GM20431 (cell line): Measurements from ENCODE around the gene FOSB.

Experiments used
- in situ Hi-C: fragments of 300-500 bp; cut with MseI, MboI; formaldehyde crosslinking; loops from one replicate; pipeline ENCODE4 v1.15.0; 2020; ENCODE audit warnings: low sequenced_read_pairs; ENCODE audit not compliant: unreplicated experiment

Gene FOSB

DNA sequence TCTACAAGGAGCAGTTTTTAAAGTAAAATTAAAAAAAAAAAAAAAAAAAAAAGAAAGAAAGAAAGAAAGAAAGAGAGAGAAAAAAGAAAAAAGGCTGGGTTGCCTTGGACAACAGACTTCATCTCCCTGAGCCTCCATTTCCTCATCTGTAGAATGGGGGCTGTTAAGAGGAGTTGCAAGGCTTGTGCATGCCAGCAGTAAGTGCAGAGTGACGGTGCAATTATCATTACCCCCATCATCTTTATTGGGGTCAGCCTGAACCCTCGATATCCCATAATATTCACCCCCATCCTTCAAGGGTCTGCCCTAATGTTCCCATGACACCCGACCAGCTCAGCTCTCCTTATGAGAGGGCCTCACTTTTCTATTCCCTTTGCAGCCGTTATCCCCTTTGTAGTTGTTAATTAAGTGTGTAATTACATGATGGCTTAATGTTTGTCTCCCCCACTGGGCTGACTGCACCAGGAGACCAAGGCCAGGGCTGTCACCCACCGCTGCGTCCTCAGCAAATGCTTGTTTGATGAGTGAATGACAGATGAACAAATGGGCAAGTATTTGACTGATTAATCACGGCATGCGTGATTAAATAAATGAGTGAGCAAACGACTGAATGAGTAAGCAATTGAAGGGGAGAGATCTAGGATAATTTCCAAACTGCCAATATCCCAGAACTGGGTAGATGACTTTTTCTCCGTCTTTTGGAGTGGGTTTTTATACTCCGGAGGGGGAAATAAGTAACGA, 10.1 kb downstream of the FOSB start:
- in situ Hi-C loops: no loop called here

DNA sequence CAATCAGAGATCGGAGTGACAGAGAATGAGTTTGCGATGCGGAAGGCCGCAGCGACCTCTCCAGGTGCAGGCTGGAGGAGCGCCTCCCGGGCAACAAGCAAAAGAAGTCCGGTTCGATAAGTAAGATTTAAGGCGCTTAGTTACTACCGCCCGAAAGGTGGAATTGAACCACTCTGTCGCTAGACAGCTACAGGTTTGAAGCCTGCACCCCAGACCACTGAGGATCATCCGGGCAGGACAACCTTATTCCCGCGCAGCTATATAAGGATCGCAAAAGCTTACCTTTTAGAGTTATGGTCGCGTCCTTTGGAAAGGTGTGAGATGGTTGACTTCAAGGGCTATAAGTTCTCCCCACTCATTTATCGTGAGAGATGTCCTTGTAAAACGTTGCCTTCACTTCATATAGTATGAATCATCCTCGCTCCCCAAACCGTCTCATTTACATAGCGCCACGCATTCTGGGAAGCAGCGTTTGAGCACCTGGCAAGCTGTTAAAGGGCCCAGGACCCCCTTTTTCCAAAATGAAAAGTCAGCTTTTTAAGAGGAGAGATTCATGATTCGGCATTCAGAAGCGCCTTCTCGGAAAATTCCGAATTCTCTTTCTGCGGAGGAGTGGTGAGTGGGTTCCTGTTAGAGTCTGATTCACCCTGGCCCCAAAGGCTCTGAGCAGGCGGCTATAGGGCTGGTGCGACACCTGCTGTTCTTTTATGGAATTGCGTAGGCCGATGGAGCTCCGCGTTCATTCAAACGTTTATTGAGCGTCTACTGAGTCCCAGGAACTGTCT, 10.8 kb downstream of the FOSB start:
- in situ Hi-C loops: no loop called here

DNA sequence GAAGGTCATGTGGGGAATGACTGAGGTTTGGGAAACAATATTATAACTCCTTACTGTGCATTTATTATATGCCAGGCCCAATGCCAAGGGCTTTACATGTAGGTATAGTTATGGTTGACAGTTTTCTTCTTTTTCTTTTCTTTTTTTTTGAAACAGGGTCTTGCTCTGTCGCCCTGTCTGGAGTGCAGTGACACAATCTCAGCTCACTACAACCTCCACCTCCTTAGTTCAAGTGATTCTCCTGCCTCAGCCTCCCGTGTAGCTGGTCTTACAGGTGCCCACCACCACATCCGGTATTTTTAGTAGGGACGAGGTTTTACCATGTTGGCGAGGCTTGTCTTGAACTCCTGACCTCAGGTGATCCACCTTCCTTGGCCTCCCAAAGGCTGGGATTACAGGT, 15.2 kb downstream of the FOSB start:
- in situ Hi-C loops: loop anchor here (10.0 kb wide), 1 partner anchor 48 kb away; no protein-coding TSS in a partner anchor

DNA sequence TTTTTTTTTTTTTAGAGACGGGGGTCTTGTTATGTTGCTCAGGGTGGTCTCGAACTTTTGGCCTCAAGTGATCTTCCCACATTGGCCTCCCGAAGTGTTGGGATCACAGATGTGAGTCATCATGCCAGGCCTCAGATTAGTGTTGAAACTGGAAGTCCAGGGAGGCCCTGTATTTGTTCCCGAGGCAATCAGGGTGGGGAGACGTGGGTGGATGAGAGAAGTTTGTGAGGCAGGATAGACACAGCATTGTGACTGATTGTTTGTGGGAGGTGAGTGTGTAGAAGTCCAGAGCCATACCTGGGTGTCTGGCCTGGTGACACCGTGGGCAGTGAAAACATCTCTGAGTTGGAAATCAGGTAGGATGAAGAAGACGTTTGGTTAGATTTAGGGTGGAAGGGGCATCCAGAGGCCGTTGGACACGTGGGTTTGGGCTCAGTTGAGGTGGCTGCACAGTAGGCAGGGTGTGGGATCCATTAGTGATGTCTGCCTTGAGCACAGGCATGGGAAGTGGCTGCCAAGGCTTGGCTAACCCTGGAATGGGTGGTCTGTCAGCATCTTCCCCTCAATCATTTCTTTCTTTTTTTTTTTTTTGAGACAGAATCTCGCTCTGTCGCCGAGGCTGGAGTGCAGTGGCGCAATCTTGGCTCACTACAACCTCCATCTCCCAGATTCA, 16.6 kb downstream of the FOSB start:
- in situ Hi-C loops: loop anchor here (10.0 kb wide), 1 partner anchor 50 kb away; no protein-coding TSS in a partner anchor

DNA sequence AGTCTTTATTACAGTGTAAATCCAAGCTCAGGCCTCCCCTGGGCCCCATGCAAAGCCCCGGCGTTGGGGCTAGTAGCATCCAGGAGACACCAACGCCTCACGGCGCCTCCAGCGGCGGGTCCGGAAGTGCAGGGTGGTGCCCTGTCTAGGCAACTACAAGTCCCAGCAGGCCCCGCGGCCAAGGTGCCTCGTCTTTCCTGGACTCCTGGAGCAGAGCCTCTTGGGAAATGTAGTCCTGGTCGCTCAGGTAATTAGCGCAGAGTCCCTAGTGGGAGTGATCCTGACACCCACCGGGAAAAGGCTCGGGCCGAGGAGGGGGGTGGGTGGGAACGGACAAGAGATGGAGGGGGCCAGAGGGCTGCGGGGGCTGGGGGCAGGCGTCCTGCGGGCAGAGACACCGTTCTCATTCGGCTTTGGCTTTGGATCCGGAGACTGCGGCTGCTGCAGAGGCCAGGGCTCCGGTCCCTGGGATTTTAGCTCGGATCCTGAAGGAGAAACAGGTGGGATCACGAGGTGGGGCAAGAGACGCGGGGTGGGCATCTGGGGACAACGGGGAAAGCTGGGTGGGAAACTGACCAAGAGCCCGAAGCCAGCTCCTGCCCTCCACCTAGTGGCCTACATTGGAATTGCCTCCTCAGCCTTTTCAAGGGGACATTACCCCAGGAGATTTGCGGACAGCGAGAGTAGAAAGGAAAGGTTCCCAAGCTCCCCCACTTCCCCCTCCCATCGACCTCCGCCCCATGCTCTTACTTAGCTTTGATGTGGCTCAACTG, 17.7 kb downstream of the FOSB start:
- in situ Hi-C loops: loop anchor here (10.0 kb wide), 1 partner anchor 51 kb away; no protein-coding TSS in a partner anchor

DNA sequence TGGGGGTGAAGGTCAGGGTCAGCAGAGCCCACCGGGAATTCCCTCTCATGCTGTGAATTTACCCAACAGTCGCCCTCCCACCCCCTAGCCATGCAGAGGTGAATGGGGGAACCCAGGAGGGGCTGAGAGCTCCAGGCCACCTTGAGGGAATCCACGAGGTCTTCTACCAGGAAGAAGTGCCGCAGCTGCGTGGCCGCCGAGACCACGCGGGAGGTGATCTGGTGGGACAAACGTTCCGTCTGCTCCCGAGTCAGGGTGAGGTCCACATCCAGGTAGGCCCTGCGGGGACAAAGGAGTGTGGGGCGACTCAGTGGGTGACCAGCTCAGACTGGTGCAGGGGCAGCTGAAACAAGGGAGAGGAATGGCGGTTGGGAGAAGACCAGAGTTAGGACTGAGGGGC, 20.9 kb downstream of the FOSB start:
- in situ Hi-C loops: loop anchor here (10.0 kb wide), 1 partner anchor 54 kb away; no protein-coding TSS in a partner anchor

DNA sequence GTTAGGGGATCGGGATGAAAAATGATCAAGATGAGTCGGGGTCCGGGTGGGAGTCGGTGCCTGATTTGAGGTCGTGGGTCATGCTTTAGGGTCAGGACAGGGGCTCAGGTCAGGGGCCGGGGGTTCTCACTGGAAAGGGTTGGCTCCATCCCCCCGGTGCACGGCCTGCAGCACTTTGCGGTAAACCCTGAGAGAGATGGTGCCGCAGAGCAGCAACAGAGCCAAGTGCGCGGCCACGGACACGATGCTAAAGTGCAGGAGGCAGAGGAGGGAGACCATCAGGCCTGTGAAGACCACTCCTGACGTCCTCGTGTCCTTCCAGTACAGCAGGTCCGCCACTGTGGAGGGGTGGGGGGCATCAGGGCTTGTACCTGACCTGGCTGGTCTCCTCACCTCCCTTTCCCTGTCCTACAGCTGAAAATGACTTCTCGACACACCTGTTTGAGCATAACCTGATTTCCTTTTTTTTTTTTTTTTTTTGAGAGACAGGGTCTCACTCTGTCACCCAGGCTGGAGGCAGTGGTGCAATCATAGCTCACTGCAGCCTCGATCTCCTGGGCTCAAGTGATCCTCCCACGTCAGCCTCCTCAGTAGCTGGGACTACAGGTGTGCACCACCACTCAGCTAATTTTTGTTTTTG, 21.5 kb downstream of the FOSB start:
- in situ Hi-C loops: loop anchor here (10.0 kb wide), 1 partner anchor 55 kb away; no protein-coding TSS in a partner anchor

DNA sequence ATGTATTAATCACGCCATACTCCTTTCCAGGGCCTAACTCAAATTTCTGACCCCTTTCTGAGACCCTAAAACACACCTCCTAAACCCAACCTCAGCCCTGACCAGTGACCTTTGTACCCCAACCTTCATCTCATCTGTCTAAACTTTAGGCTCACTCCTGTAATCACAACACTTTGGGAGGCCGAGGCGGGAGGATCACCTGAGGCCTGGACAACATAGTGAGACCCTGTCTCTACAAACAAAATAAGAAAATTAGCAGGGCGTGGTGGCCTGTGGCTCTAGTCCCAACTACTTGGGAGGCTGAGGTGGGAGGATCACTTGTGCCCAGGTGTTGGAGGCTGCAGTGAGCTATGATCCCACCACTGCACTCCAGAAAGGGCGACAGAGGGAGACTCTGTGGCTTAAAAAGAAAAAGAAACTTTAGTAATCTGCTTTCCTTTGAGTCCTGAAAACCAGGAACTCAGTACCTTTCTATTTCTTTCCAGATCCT, 24.4 kb downstream of the FOSB start:
- in situ Hi-C loops: no loop called here

DNA sequence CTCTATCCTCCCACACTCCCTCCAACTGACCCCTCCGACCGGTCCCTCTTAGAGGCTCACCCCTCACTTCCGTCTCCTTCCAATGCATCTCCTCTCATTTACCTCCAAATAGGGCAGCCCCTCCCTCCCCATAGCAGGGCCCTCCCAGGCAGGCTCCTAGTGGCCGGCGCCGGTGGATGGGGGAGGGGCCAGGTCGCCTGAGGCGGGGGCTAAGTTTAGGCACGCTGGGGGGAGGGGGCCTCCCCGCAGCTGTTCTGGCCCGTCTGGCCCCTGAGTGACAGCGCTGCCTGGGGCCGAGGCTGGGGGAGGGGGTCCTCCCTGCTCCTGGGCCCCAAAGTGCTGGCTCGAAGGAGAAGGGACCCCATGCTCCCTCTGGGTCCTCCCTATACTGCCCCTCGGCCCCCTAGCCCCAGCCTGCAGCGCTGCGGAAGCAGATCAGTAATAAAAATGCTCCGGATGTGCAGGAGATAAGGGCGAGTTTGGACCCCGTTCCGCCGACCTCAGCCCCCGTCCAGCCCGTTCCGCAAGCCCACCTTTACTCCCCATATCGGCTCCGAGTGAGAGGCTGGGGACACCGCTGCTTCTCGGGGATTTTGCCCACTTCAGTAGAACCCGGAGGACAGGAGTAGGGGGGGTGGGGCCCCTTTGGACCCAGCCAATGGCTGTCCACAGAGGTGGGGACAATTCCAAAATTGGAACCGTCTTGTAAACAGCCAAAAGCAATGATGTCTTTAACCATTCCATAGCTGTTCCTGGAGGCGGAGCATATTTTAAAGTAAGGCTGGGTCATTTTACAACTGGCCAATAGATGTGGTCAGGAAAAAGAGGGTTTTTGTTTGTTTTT, 25.1 kb downstream of the FOSB start:
- in situ Hi-C loops: no loop called here

DNA sequence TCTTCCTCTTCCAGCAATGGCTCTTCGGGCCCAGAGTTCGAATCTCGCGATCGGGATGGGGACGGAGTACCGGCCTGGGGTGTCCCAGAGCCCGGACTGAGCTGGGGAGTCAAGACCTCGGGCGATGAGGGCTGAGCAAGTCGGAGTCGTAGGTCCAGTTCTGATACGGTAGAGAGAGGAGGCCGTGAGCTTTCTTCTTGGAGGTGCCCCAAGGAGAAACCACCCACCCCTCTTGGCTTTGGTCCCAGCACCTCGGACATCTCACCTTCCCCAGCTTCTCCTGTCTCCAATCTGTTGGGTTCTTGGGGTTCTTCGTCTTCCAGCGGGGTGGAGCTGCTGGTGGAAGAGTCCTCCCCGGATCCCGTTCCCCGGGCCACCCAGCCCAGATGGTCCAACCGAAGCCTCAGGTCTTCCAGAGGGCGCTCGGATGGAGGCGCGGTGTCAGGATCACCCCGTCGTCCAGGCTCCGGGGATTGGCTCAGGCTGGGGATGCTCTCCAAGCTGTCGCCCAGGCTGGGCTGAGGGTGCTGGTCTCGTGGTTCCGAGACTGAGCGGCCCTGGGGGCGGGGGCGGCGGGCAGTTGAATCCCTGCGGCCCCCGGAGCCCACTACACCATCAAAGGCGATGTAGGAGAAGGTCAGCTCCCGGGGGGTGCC, 26.6 kb downstream of the FOSB start:
- in situ Hi-C loops: no loop called here

DNA sequence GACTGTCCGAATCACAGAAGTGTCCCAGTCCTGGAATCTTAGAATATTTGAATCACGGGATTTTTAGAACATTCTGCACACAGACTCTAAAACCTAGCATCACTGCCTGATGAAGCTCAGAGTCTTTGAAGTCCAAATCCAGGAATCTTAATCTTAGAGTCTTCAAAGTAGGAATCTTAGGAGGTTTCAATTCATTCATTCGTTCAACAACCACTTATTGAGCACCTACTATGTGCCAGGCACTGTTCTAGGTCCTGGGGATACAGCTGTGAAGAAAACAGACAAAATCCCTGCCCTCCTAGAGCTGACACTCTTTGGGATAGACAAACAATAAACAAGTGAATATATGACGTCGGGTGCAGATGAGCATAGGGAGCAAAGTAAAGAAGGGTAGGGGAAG, 27.4 kb downstream of the FOSB start:
- in situ Hi-C loops: no loop called here

DNA sequence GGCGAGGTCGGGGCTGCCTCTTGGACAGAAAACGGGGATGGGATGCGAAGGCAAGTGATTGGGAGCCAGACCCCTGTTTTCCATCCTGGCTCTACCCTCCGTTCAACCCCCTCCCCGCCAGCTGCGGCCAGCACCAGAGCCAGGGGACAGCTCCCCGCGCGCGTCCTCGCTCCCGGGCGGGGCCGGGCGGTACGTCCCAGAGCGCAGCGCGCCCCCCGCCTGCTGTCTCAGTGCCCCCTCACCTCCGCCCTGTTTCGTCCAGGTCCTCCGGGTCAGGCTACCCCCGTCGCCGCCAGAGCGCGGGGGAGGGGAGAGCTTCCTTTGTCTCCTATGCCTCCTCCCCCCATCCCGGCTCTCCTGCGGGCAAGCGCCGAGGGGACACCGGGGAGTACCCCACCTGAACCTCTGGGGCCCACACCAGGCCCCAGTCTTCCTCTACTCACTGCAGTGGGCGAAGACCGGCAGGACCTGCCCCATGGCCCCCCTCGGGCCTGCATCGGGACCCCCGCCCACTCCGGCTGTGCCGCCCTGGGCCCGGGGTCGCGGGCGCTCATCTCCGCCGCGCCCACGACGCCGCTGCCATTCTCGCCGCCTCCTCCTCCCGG, 28.7 kb downstream of the FOSB start:
- in situ Hi-C loops: no loop called here

DNA sequence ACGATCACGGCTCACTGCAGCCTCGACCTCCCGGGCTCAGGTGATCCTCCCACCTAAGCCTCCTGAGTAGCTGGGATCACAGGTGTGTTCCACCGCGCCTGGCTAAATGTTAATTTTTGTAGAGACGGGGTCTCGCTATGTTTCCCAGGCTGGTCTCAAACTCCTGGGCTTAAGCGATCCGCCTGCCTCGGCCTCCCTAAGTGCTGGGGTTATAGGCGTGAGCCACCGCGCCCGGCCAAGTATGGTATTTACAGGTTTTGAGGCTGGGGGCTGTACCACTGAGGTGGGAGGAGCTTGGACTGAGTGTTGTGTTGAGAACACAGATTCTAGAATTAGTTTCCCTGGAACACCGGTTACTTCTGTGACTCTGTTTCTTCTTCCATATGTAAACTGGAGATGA, 30.0 kb downstream of the FOSB start:
- in situ Hi-C loops: no loop called here

DNA sequence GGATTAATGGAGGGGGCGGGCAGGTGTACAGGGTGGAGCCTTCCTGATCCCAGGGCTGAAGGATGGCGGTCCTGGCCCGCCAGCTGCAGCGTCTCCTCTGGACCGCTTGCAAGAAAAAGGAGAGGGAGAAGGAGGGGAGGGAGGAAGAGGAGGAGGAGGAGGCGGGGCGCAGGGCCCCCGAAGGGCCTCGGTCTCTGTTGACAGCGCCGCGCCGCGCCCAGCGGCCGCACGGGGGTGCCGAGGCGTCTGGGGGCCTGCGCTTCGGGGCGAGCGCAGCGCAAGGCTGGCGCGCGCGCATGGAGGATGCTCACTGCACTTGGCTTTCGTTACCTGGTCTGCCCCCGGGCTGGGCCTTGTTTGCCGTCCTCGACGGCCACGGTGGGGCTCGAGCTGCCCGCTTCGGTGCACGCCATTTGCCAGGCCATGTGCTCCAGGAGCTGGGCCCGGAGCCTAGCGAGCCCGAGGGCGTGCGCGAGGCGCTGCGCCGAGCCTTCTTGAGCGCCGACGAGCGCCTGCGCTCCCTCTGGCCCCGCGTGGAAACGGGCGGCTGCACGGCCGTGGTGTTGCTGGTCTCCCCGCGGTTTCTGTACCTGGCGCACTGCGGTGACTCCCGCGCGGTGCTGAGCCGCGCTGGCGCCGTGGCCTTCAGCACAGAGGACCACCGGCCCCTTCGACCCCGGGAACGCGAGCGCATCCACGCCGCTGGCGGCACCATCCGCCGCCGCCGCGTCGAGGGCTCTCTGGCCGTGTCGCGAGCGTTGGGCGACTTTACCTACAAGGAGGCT, 30.8 kb downstream of the FOSB start, which contains the start of gene PPM1N:
PPM1N (plus strand) TSS at position 33 of the 785 bp plus-strand sequence; CDS start at position 63, 30 bp downstream.
- in situ Hi-C loops: no loop called here

DNA sequence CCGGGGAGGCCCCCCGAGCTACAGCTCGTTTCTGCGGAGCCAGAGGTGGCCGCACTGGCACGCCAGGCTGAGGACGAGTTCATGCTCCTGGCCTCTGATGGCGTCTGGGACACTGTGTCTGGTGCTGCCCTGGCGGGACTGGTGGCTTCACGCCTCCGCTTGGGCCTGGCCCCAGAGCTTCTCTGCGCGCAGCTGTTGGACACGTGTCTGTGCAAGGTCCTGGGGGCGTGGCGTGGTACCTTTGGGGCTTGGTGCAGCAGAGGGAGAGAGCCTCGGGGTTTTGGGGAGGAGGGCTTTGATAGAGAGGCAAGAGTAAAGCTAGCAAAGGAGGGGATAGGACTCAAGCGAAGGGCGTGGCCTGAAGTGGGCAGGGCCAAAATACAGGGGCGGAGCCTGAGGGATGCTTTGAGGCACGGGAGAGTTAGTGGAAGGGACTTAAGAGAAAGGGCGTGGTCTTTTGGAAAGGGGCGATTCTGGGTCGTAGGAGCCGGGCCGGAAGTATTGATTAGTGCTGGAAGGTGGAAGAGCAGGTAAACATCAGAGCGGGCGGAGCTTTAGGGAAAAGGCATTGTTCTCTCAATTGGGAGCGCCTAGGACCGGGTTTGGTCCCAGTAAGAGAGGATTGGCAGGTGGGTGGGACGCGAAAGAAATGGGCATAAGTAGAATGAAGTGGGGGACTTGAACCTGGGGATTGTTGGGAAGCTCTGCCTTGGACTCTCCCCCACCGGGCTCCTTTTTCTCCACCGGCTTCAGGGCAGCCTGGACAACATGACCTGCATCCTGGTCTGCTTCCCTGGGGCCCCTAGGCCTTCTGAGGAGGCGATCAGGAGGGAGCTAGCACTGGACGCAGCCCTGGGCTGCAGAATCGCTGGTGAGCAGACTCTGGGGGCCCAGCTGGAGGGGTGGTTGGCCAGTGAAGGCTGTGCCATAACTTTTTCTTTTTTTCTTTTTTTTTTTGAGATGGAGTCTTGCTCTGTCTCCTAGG, 31.7 kb downstream of the FOSB start:
- in situ Hi-C loops: no loop called here
